Natural killer cell (primary cell): Measurements from ENCODE around the gene SGCD. TPM values are rescaled to one million over a fixed set of nuclear protein-coding genes. Genes with fewer than 3 reads are reported as not detected.

Source experiments
- ATAC-seq, 3 donors: fragments of 150-1000 bp in 2 of 3; fragments of 200-7000 bp in 1 of 3; cut with Tn5 transposase; 1 replicate in 1 of 3; 2 replicates in 2 of 3; pipeline ENCODE4 v1.10.0; 2021; ENCODE audit warnings: mild to moderate bottlenecking in 2 of 3, moderate library complexity in 2 of 3
- DNase-seq, 2 donors: peaks; one replicate each; pipeline versions ENCODE4 v3.0.0 to v3.0.0-alpha.2; 2013 to 2021; ENCODE audit warnings: mixed read lengths in 1 of 2
- H3K27ac ChIP-seq: one replicate; pipeline ENCODE4 v1.5.1; 2013; ENCODE audit warnings: mild to moderate bottlenecking, low read length
- H3K27me3 ChIP-seq: one replicate; pipeline ENCODE4 v1.6.1; 2013; ENCODE audit warnings: low read length; ENCODE audit not compliant: control insufficient read depth, insufficient read depth
- H3K36me3 ChIP-seq: one replicate; pipeline ENCODE4 v1.6.1; 2013; ENCODE audit warnings: low read length; ENCODE audit not compliant: control insufficient read depth, insufficient read depth
- H3K4me1 ChIP-seq: one replicate; pipeline ENCODE4 v1.6.1; 2013; ENCODE audit warnings: low read length; ENCODE audit not compliant: control insufficient read depth, insufficient read depth
- H3K4me3 ChIP-seq: one replicate; pipeline ENCODE4 v1.5.1; 2013; ENCODE audit warnings: low read length
- H3K9me3 ChIP-seq: one replicate; pipeline ENCODE4 v1.6.1; 2013; ENCODE audit warnings: low read length; ENCODE audit not compliant: control insufficient read depth, insufficient read depth
- H3K27ac Mint-ChIP-seq, 2 donors: one replicate each; pipeline ENCODE4 v1.8.0; 2022; ENCODE audit warnings: mild to moderate bottlenecking in 2 of 2, mixed read lengths in 2 of 2, moderate library complexity in 1 of 2
- H3K27me3 Mint-ChIP-seq, 2 donors: one replicate each; pipeline ENCODE4 v1.8.0; 2022; ENCODE audit warnings: low read depth in 2 of 2, mixed read lengths in 2 of 2
- H3K36me3 Mint-ChIP-seq: one replicate; pipeline ENCODE4 v1.8.0; 2022; ENCODE audit warnings: mixed read lengths
- H3K4me1 Mint-ChIP-seq, 2 donors: one replicate each; pipeline ENCODE4 v1.8.0; 2022; ENCODE audit warnings: mixed read lengths in 2 of 2
- H3K4me3 Mint-ChIP-seq: one replicate; pipeline ENCODE4 v1.8.0; 2022; ENCODE audit warnings: mild to moderate bottlenecking, moderate library complexity, mixed read lengths
- H3K9me3 Mint-ChIP-seq, 2 donors: one replicate each; pipeline ENCODE4 v1.8.0; 2022; ENCODE audit warnings: mixed read lengths in 2 of 2
- CTCF ChIP-seq: fragments of 200-600 bp; IDR thresholded peaks from one replicate; pipeline ENCODE4 v1.8.0; 2022; ENCODE audit warnings: antibody characterized with exemption
- WGBS: methylation state at CpG from one replicate; pipeline ENCODE4 v1.1.7; 2013; ENCODE audit warnings: missing lambda C conversion rate; ENCODE audit not compliant: insufficient coverage; 5-methylcytosine and 5-hydroxymethylcytosine counted together
- intact Hi-C: fragments of 100-400 bp; cut with micrococcal nuclease; formaldehyde crosslinking; loops from one replicate; pipeline ENCODE4 v1.14.2; 2022
- total RNA-seq, 4 donors: library from RNA; stranded (reverse); fragments of 120-200 nt in 1 of 4; gene quantifications; one replicate each; pipeline versions ENCODE4 v1.2.3 to v1.2.4, GENCODE V29; 2013 to 2022

Gene SGCD
- total RNA-seq, 3 donors from 2014 or later (not counting 1 experiment from before 2014, with no cell fraction given): 0.32 to 2.0 (median 1.4) TPM

DNA sequence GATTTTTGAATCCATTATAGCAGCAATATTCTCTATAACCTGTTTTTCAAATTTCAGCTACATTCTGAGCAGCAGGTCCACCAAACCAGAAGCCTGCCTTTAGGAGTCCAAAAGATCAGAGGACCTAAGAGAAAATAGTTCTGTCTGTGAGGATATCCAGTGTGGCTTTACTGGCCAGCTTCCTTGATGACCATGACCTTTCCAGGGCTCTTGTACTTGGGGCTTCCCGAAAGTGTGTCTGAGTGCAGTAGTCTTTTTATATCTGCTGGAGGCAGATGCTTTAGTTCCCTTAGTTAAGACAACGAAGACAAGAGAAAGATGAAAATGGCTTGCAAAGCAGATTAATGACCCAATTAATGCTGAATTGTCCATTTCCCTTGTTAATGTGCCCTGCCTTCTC, 72.4 kb downstream of the SGCD start:
- H3K4me1 ChIP-seq: no peaks in the 10 kb centered on the region
- H3K27ac ChIP-seq: no peak overlapping the region
- intact Hi-C loops: no loop called here
- DNase-seq (no peak), ATAC-seq (no peak)
- Mint-ChIP-seq H3K9me3 (no peaks in the 10 kb centered on the region), H3K4me3 (no peak overlapping the region), H3K4me1 (no peaks in the 10 kb centered on the region), H3K36me3 (no peaks in the 10 kb centered on the region), H3K27me3 (peaks cover 0 to 4% of the 10 kb centered on the region in 2 donors), H3K27ac (no peak overlapping the region)
- H3K36me3 ChIP-seq: no peaks in the 10 kb centered on the region
- H3K27me3 ChIP-seq: no peaks in the 10 kb centered on the region
- no peaks in the 10 kb centered on the region for H3K9me3 ChIP-seq
- 93% methylated on average over 2 of the region's 2 CpGs for WGBS
- TF ChIP-seq CTCF: no peak
- no peak overlapping the region for H3K4me3 ChIP-seq

DNA sequence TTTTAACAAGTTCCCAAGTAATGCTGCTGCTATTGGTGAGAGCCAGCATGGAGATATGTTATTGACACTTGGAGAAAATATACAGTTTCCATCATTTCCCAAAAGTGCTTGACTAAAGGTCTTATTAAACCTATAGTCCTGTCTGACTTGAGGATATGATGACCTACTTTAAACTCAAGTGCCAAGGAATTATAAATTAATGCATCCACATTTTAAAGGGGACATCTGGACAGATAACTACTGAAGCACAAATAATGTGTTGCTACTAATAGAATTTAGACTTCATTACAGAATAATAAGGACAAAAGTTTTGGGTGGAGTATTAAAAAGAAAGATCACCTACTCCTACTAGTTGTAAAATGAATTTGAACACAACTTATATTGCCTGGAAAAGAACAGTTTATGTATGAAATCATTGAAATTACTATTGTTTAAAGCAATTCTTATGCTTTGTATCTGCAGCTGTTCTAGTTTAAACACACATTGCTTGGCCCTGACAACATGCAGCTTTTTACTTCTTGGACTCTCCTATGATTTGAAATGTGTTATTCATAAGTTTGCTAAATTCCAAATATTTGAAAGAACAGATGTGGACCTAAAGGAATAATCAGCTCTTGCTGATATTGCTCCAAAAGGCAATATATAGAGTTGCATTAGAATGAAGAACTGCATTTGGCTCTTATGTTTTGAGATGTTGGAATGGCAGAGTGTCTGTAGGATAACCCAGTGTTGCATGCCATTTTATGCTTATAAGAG, 73.4 kb downstream of the SGCD start:
- DNase-seq (no peak), ATAC-seq (no peak)
- Histone ChIP-seq H3K4me1 (no peaks in the 10 kb centered on the region), H3K36me3 (no peaks in the 10 kb centered on the region), H3K9me3 (no peaks in the 10 kb centered on the region), H3K27me3 (no peaks in the 10 kb centered on the region), H3K4me3 (no peak overlapping the region), H3K27ac (no peak overlapping the region)
- Mint-ChIP-seq H3K4me3 (no peak overlapping the region), H3K36me3 (no peaks in the 10 kb centered on the region), H3K27me3 (peaks cover 0 to 4% of the 10 kb centered on the region in 2 donors), H3K4me1 (no peaks in the 10 kb centered on the region), H3K27ac (no peak overlapping the region), H3K9me3 (no peaks in the 10 kb centered on the region)
- TF ChIP-seq CTCF: no peak
- intact Hi-C loops: no loop called here

GRCh38 chr5:156401804-156402203, 74.8 kb downstream of the SGCD start:
- Mint-ChIP-seq H3K9me3 (no peaks in the 10 kb centered on the region), H3K36me3 (no peaks in the 10 kb centered on the region), H3K4me1 (no peaks in the 10 kb centered on the region), H3K27ac (no peak overlapping the region), H3K27me3 (peaks cover 0 to 4% of the 10 kb centered on the region in 2 donors), H3K4me3 (no peak overlapping the region)
- intact Hi-C loops: no loop called here
- H3K27me3 ChIP-seq: no peaks in the 10 kb centered on the region
- ATAC-seq: no peak
- no peak overlapping the region for H3K27ac ChIP-seq
- no peak for TF ChIP-seq CTCF
- H3K4me1 ChIP-seq: no peaks in the 10 kb centered on the region
- no peaks in the 10 kb centered on the region for H3K9me3 ChIP-seq
- no peak for DNase-seq
- 87% methylated on average over 2 of the region's 4 CpGs for WGBS
- H3K36me3 ChIP-seq: no peaks in the 10 kb centered on the region
- H3K4me3 ChIP-seq: no peak overlapping the region
